Measurements from ENCODE around the gene MEGF6.

Gene MEGF6

GRCh38 chr1:3645666-3646355 is 34.5 kb upstream of the MEGF6 start:
- DNase-seq, result no peak

- no peak for DNase-seq
These were observed 33.9 kb upstream of the MEGF6 start for GRCh38 chr1:3645247-3645646.

GRCh38 chr1:3644273-3644672 is 33.0 kb upstream of the MEGF6 start:
- DNase-seq, result no peak

- no peak for DNase-seq
These were observed 31.8 kb upstream of the MEGF6 start for GRCh38 chr1:3642919-3643675.

GRCh38 chr1:3641816-3642215 is 30.5 kb upstream of the MEGF6 start:
- no peak for DNase-seq

- no peak for DNase-seq
These were observed 29.9 kb upstream of the MEGF6 start for GRCh38 chr1:3641046-3641760.

GRCh38 chr1:3640121-3640837 is 29.0 kb upstream of the MEGF6 start:
- DNase-seq, result no peak

GRCh38 chr1:3639397-3639911 is 28.1 kb upstream of the MEGF6 start:
- DNase-seq, result no peak

GRCh38 chr1:3638676-3639075 is 27.4 kb upstream of the MEGF6 start:
- no peak for DNase-seq

- DNase-seq, result no peak
These were observed 26.7 kb upstream of the MEGF6 start for GRCh38 chr1:3638027-3638426.

GRCh38 chr1:3636531-3636930 is 25.2 kb upstream of the MEGF6 start:
- DNase-seq, result no peak

GRCh38 chr1:3636080-3636479 is 24.8 kb upstream of the MEGF6 start:
- no peak for DNase-seq

- DNase-seq, result no peak
These were observed 22.9 kb upstream of the MEGF6 start for GRCh38 chr1:3634059-3634800.

- DNase-seq, result no peak
These were observed 22.2 kb upstream of the MEGF6 start for GRCh38 chr1:3633344-3634058.

GRCh38 chr1:3632716-3633343 is 21.5 kb upstream of the MEGF6 start:
- DNase-seq, result no peak

GRCh38 chr1:3632298-3632697 is 21.0 kb upstream of the MEGF6 start:
- no peak for DNase-seq

- DNase-seq, result no peak
These were observed 20.3 kb upstream of the MEGF6 start for GRCh38 chr1:3631320-3632260.

- no peak for DNase-seq
These were observed 19.6 kb upstream of the MEGF6 start for GRCh38 chr1:3630914-3631313.

GRCh38 chr1:3630161-3630611 is 18.9 kb upstream of the MEGF6 start:
- no peak for DNase-seq

All from effector CD4-positive, alpha-beta T cell (primary cell).